Muscle of leg (tissue), 11 donors: ENCODE measurements around the gene CCZ1B. TPM values are rescaled to one million over a fixed set of nuclear protein-coding genes. Genes with fewer than 3 reads are reported as not detected.
"Not testable (repeated sequence)": the region's sequence is repeated elsewhere in the genome, so short reads cannot be mapped to it uniquely, and the experiment has no call there.

Source experiments
- DNase-seq: peaks from one replicate; pipeline ENCODE4 v3.0.0; 2013
- H3K27ac ChIP-seq: one replicate; pipeline ENCODE4 v1.5.1; 2013; ENCODE audit warnings: mild to moderate bottlenecking, low read length, control low read depth
- H3K27me3 ChIP-seq: one replicate; pipeline ENCODE4 v1.6.1; 2013; ENCODE audit warnings: low read length; ENCODE audit not compliant: control insufficient read depth, insufficient read depth
- H3K36me3 ChIP-seq: one replicate; pipeline ENCODE4 v1.6.1; 2013; ENCODE audit warnings: low read length; ENCODE audit not compliant: control insufficient read depth, insufficient read depth
- H3K4me1 ChIP-seq: one replicate; pipeline ENCODE4 v1.6.1; 2013; ENCODE audit warnings: low read length; ENCODE audit not compliant: control insufficient read depth, insufficient read depth
- H3K4me3 ChIP-seq: one replicate; pipeline ENCODE4 v1.5.1; 2013; ENCODE audit warnings: low read length, control low read depth
- H3K9me3 ChIP-seq: replicated peaks from 2 replicates; pipeline ENCODE4 v1.6.1; 2013; ENCODE audit warnings: low read depth, low read length; ENCODE audit not compliant: control insufficient read depth
- WGBS: methylation state at CpG from one replicate; pipeline ENCODE4 v1.1.5; 2013; ENCODE audit warnings: missing lambda C conversion rate; ENCODE audit not compliant: insufficient coverage; 5-methylcytosine and 5-hydroxymethylcytosine counted together
- polyA plus RNA-seq, 8 donors: library from polyadenylated mRNA; unstranded; fragments of 120-200 nt; gene quantifications; one replicate each; pipeline versions ENCODE4 v1.2.1 to v1.2.3, GENCODE V29; 2013; ENCODE audit warnings: inconsistent platforms in 1 of 8, low replicate concordance in 1 of 8; ENCODE audit not compliant: insufficient read length in 8 of 8, insufficient read depth in 1 of 8
- total RNA-seq: library from RNA; stranded (reverse); fragments of 120-200 nt; gene quantifications from one replicate; pipeline ENCODE4 v1.2.4, GENCODE V29; 2013

CCZ1B gene
- total and polyA plus RNA-seq, 9 donors: 28.4 to 83.2 (median 42.1) TPM

GRCh38 chr7:6753964-6754363 lies 72.1 kb downstream of the CCZ1B start, which contains the start of gene RSPH10B2:
TSS of gene RSPH10B2 (plus strand) at chr7:6754103. CDS start at chr7:6757678, 3,575 bp downstream.
- H3K9me3 ChIP-seq, H3K4me3 ChIP-seq, H3K27ac ChIP-seq, H3K36me3 ChIP-seq, DNase-seq, H3K4me1 ChIP-seq, H3K27me3 ChIP-seq: not testable (repeated sequence)
- no CpG with 5 or more reads among the region's 38 CpGs for whole genome bisulfite sequencing

DNA sequence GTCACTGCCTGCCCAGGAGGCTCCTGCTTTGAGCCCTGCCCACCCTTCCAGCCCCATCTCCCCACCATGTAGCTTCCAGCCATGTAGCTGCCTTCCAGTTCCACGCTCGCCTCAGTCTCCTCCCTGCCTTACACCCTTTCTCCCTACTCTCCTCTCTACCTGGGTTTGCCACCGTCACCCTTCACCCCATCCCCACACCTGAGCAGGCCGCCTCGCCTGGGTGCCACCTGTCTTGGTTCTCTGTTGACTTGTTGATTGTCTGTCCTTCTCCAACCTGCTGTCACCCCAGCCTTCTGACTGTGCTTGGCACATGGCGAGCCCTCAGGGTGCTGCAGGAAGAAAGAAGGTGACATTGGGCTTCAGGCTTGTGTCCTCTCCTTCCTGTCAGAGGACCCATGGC lies 75.9 kb downstream of the CCZ1B start:
- H3K9me3 ChIP-seq, H3K27me3 ChIP-seq, H3K4me3 ChIP-seq, H3K27ac ChIP-seq, DNase-seq, H3K36me3 ChIP-seq, H3K4me1 ChIP-seq: not testable (repeated sequence)
- no CpG with 5 or more reads among the region's 6 CpGs for WGBS

GRCh38 chr7:6749335-6749734 lies 76.7 kb downstream of the CCZ1B start:
- H3K4me3 ChIP-seq, DNase-seq, H3K27me3 ChIP-seq, H3K9me3 ChIP-seq, H3K4me1 ChIP-seq, H3K27ac ChIP-seq, H3K36me3 ChIP-seq: not testable (repeated sequence)
- WGBS: no CpG with 5 or more reads among the region's 12 CpGs

Other genes with a start within 250 kb of the CCZ1B start
- gene ZDHHC4, start 248.8 kb downstream of the CCZ1B start, total RNA-seq: 57.5 TPM
- gene ZDHHC4, start 248.8 kb downstream of the CCZ1B start, polyA plus RNA-seq: 10 to 100 TPM; 37.0 to 50.4 (median 43.5) TPM
- gene INTS15, start 236.3 kb downstream of the CCZ1B start, total RNA-seq: 11.6 TPM
- gene INTS15, start 236.3 kb downstream of the CCZ1B start, polyA plus RNA-seq: 10 to 100 TPM; 18.8 to 27.6 (median 24.4) TPM
- 7.2 TPM for gene ZNF853, start 210.7 kb downstream of the CCZ1B start, total RNA-seq
- gene ZNF853, start 210.7 kb downstream of the CCZ1B start, polyA plus RNA-seq: 10 to 100 TPM; 13.6 to 16.9 (median 15.0) TPM
- gene ZNF316, start 189.0 kb downstream of the CCZ1B start, total RNA-seq: 11.1 TPM
- gene ZNF316, start 189.0 kb downstream of the CCZ1B start, polyA plus RNA-seq: 10 to 100 TPM; 23.1 to 37.9 (median 28.4) TPM
- gene ZNF12, start 119.3 kb downstream of the CCZ1B start, total RNA-seq: 23.9 TPM
- 10 to 100 TPM; 15.4 to 22.9 (median 18.9) TPM for gene ZNF12, start 119.3 kb downstream of the CCZ1B start, polyA plus RNA-seq
- gene RSPH10B2, start 72.2 kb downstream of the CCZ1B start, total RNA-seq: 0.71 TPM
- under 1 TPM in 7 of 8 donors, not detected in 1; 0.10 to 0.95 (median 0.33) TPM for gene RSPH10B2, start 72.2 kb downstream of the CCZ1B start, polyA plus RNA-seq